ENCODE results near the gene DNM2. TPM values are rescaled to one million over a fixed set of nuclear protein-coding genes. Genes with fewer than 3 reads are reported as not detected.

The DNM2 gene
- total and polyA plus RNA-seq, 10 of the 15 experiments (the other 5 are each of a cell fraction or from before 2014, with no cell fraction given) = 1.2 to 146 (median 68.9) TPM

- no peak for ATAC-seq
- no peak for FAIRE-seq
Observed at GRCh38 chr19:10670182-10670581, 47.7 kb upstream of the DNM2 start.

More at GRCh38 chr19:10670182-10670581, 47.7 kb upstream of the DNM2 start:
- Histone ChIP-seq H3K9ac (ENCODE audit: control insufficient read depth, insufficient read depth, low read length) (no peak overlapping the region), H3K27ac (ENCODE audit: control insufficient read depth, insufficient read depth) (no peak overlapping the region), H2AFZ (ENCODE audit: control insufficient read depth, low read depth, low read length) (no peak overlapping the region), H3K27me3 (replicated peaks in 1 of 2; ENCODE audit: control insufficient read depth in 2 of 2, insufficient read depth in 2 of 2, low read length in 1 of 2) (no peaks in the 10 kb centered on the region), H3K9me3 (replicated peaks; ENCODE audit: control insufficient read depth, insufficient read depth, low read length) (no peaks in the 10 kb centered on the region), H3K4me3 (no peak overlapping the region), H3K79me2 (ENCODE audit: control insufficient read depth, insufficient read depth, low read length) (peaks cover 61% of the 10 kb centered on the region), H3K4me2 (ENCODE audit: control insufficient read depth, insufficient read depth) (no peak overlapping the region), H3K36me3 (ENCODE audit: control insufficient read depth in 2 of 2, insufficient read depth in 2 of 2, low read length in 1 of 2) (peaks cover 23 to 39% of the 10 kb centered on the region in 2 experiments), H4K20me1 (ENCODE audit: control insufficient read depth, insufficient read depth) (peaks cover 17% of the 10 kb centered on the region), H3K4me1 (ENCODE audit: control insufficient read depth, insufficient read depth, low read length) (peaks cover 14% of the 10 kb centered on the region)
- SMC1A ChIA-PET (ENCODE audit: uncharacterized antibody, unreplicated experiment) = no interaction called here
- DNase-seq (ENCODE audit: low read depth, low spot score) = no peak
- RAD21 ChIA-PET (ENCODE audit: unreplicated experiment) = no interaction called here
- in situ Hi-C loops (cut with MboI) (no loop called here), intact Hi-C loops (cut with micrococcal nuclease; ENCODE audit: unreplicated experiment) (no loop called here)
- no TSS peak for BruUV-seq (replicated peaks)
- CTCF ChIA-PET = interaction anchor here (1.2 to 1.3 kb wide), 2 partner anchors 30 to 47 kb away, joined by 4 to 5 read pairs; partner anchors contain the start of gene DNM2
- POLR2A ChIA-PET = no interaction called here
- no peak for TF ChIP-seq RBBP5 (conservative IDR thresholded peaks at IDR 0.05)
- TF ChIP-seq, protein P1, sequence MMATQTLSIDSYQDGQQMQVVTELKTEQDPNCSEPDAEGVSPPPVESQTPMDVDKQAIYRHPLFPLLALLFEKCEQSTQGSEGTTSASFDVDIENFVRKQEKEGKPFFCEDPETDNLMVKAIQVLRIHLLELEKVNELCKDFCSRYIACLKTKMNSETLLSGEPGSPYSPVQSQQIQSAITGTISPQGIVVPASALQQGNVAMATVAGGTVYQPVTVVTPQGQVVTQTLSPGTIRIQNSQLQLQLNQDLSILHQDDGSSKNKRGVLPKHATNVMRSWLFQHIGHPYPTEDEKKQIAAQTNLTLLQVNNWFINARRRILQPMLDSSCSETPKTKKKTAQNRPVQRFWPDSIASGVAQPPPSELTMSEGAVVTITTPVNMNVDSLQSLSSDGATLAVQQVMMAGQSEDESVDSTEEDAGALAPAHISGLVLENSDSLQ (IDR thresholded peaks at IDR 0.05) = no peak
- no peak for TF ChIP-seq SUZ12 (IDR thresholded peaks at IDR 0.05; ENCODE audit: unreplicated experiment)
- no peak for TF ChIP-seq YBX1 (IDR thresholded peaks at IDR 0.05)
- TF ChIP-seq SMAD5 (IDR thresholded peaks at IDR 0.05; ENCODE audit: low read depth) = no peak
- TF ChIP-seq SP1 (IDR thresholded peaks at IDR 0.05; ENCODE audit: low read depth, low read length) = no peak
- TF ChIP-seq ELK1 (IDR thresholded peaks at IDR 0.05; ENCODE audit: low read depth, low read length) = no peak
- TF ChIP-seq ATF2 (IDR thresholded peaks at IDR 0.05; ENCODE audit: low read length) = no peak
- no peak for TF ChIP-seq CHD4 (IDR thresholded peaks at IDR 0.05)
- no peak for TF ChIP-seq GATAD2B (conservative IDR thresholded peaks at IDR 0.05; ENCODE audit: low read depth)
- TF ChIP-seq HCFC1 (IDR thresholded peaks at IDR 0.05; ENCODE audit: low read length) = no peak
- no peak for TF ChIP-seq PRDM15 (CRISPR knock-in tag; IDR thresholded peaks at IDR 0.05)
- TF ChIP-seq BRCA1 (IDR thresholded peaks at IDR 0.05; ENCODE audit: low read depth, low read length) = no peak
- 96% methylated on average over 1 of the region's 1 CpG for WGBS (ENCODE audit: insufficient coverage, insufficient replicate concordance, low lambda C conversion rate, missing lambda C conversion rate)
